ENCODE measurements around the gene KIF21A.

DNA sequence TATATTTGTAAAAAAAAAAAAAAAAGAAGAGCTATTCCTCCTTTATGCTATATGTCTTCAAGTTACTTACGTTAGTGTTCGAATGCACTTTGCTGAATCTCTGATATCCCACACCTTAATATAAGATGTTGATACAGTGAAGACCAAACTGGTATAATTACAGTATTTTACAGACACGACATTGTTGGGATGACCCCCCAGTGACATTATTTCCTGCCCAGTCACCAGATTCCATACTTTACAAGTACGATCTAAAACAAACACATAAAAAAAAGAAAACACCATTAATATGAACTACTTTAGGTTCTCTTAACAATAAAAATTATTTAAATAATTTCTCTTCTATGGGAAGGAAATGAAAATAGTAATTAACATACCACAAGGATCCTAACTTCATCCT is 133.4 kb downstream of the KIF21A start:
- TF ChIP-seq, protein P1, sequence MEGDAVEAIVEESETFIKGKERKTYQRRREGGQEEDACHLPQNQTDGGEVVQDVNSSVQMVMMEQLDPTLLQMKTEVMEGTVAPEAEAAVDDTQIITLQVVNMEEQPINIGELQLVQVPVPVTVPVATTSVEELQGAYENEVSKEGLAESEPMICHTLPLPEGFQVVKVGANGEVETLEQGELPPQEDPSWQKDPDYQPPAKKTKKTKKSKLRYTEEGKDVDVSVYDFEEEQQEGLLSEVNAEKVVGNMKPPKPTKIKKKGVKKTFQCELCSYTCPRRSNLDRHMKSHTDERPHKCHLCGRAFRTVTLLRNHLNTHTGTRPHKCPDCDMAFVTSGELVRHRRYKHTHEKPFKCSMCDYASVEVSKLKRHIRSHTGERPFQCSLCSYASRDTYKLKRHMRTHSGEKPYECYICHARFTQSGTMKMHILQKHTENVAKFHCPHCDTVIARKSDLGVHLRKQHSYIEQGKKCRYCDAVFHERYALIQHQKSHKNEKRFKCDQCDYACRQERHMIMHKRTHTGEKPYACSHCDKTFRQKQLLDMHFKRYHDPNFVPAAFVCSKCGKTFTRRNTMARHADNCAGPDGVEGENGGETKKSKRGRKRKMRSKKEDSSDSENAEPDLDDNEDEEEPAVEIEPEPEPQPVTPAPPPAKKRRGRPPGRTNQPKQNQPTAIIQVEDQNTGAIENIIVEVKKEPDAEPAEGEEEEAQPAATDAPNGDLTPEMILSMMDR (IDR thresholded peaks at IDR 0.05), result no peak
- no peak for TF ChIP-seq POLR2A (IDR thresholded peaks at IDR 0.05)
- no peak for TF ChIP-seq EP300 (IDR thresholded peaks at IDR 0.05)
- no peak for TF ChIP-seq POLR2AphosphoS5 (IDR thresholded peaks at IDR 0.05)
